Smooth muscle cell of the brain vasculature (primary cell): ENCODE measurements around the gene MYO5A.
"Not testable (repeated sequence)": the region's sequence is repeated elsewhere in the genome, so short reads cannot be mapped to it uniquely, and the experiment has no call there.

ENCODE experiments used
- DNase-seq: peaks from one replicate; pipeline ENCODE4 v3.0.0-alpha.2; 2012; ENCODE audit warnings: low read depth, low spot score

Gene MYO5A

GRCh38 chr15:52540374-52541012, 11.8 kb upstream of the MYO5A start:
- DNase-seq = no peak

GRCh38 chr15:52537459-52537858, 8.8 kb upstream of the MYO5A start:
- no peak for DNase-seq

- DNase-seq = no peak
Observed at GRCh38 chr15:52532427-52532826, 3.7 kb upstream of the MYO5A start.

- DNase-seq = no peak
Observed at GRCh38 chr15:52529940-52530339, 1.3 kb upstream of the MYO5A start.

GRCh38 chr15:52529341-52529924, 753 bp upstream of the MYO5A start:
- DNase-seq = no peak

- DNase-seq = no peak
Observed at GRCh38 chr15:52527911-52528563, 643 bp downstream of the MYO5A start.

- DNase-seq = no peak
Observed at GRCh38 chr15:52527196-52527910, 1.3 kb downstream of the MYO5A start.

GRCh38 chr15:52524223-52525136, 4.2 kb downstream of the MYO5A start:
- no peak for DNase-seq

- DNase-seq = no peak
Observed at GRCh38 chr15:52523647-52524046, 5.0 kb downstream of the MYO5A start.

GRCh38 chr15:52523192-52523591, 5.5 kb downstream of the MYO5A start:
- DNase-seq = no peak

- DNase-seq = no peak
Observed at GRCh38 chr15:52521682-52522081, 7.0 kb downstream of the MYO5A start.

GRCh38 chr15:52520421-52520820, 8.3 kb downstream of the MYO5A start:
- no peak for DNase-seq

GRCh38 chr15:52518487-52519371, 10.0 kb downstream of the MYO5A start:
- DNase-seq = no peak

- DNase-seq = no peak
Observed at GRCh38 chr15:52517014-52517413, 11.7 kb downstream of the MYO5A start.

GRCh38 chr15:52515343-52515742, 13.3 kb downstream of the MYO5A start:
- no peak for DNase-seq

- no peak for DNase-seq
Observed at GRCh38 chr15:52514482-52514881, 14.2 kb downstream of the MYO5A start.

- DNase-seq = not testable (repeated sequence)
Observed at GRCh38 chr15:52512869-52513268, 15.8 kb downstream of the MYO5A start.

- no peak for DNase-seq
Observed at GRCh38 chr15:52511084-52511483, 17.6 kb downstream of the MYO5A start.

GRCh38 chr15:52509500-52510245, 19.0 kb downstream of the MYO5A start:
- DNase-seq = no peak

GRCh38 chr15:52506549-52506948, 22.1 kb downstream of the MYO5A start:
- DNase-seq = no peak
